A673 (cell line): Measurements from ENCODE around the gene KRTAP8-1. TPM values are rescaled to one million over a fixed set of nuclear protein-coding genes. Genes with fewer than 3 reads are reported as not detected.

ENCODE experiments used
- BruUV-seq: library from RNA; stranded (reverse); fragments of 400-500 nt; replicated peaks from 2 replicates; lab custom pipeline; 2021; lab: Mats Ljungman, UMichigan
- CTCF ChIA-PET: fragments of 300-600 bp; sonication (Branson Sonifier 250); formaldehyde crosslinking; loops from one replicate; lab custom pipeline; 2022; ENCODE audit warnings: antibody characterized with exemption; lab: Charles Lee
- POLR2A ChIA-PET: fragments of 300-600 bp; sonication (Branson Sonifier 250); formaldehyde crosslinking; loops from one replicate; lab custom pipeline; 2022; ENCODE audit warnings: antibody characterized with exemption; ENCODE audit not compliant: low non-redundant PET; lab: Charles Lee
- DNase-seq: peaks from one replicate; pipeline ENCODE4 v3.0.0-alpha.2; 2015; ENCODE audit warnings: low spot score
- H3K27ac ChIP-seq: fragments of 200-600 bp; sonication (generic); 2 replicates; pipeline ENCODE4 v1.5.1; 2016; ENCODE audit warnings: mixed run types, low read depth, mild to moderate bottlenecking, mixed read lengths, antibody characterized with exemption, low read length; ENCODE audit not compliant: poor library complexity, severe bottlenecking
- H3K27me3 ChIP-seq: fragments of 200-600 bp; sonication (generic); replicated peaks from 2 replicates; pipeline ENCODE4 v1.6.1; 2017; ENCODE audit warnings: mixed run types, low read depth, mild to moderate bottlenecking, mixed read lengths, antibody characterized with exemption, low read length; ENCODE audit not compliant: insufficient read depth, poor library complexity
- H3K36me3 ChIP-seq: fragments of 200-600 bp; sonication (generic); 2 replicates; pipeline ENCODE4 v1.6.1; 2016; ENCODE audit warnings: mixed run types, mild to moderate bottlenecking, mixed read lengths, antibody characterized with exemption, low read length; ENCODE audit not compliant: insufficient read depth, poor library complexity, severe bottlenecking
- H3K4me1 ChIP-seq: fragments of 200-600 bp; sonication (generic); 2 replicates; pipeline ENCODE4 v1.6.1; 2017; ENCODE audit warnings: mixed run types, mild to moderate bottlenecking, mixed read lengths, antibody characterized with exemption, low read length; ENCODE audit not compliant: insufficient read depth, poor library complexity, severe bottlenecking
- H3K4me3 ChIP-seq: fragments of 200-600 bp; sonication (generic); 2 replicates; pipeline ENCODE4 v1.5.1; 2016; ENCODE audit warnings: low read depth, mixed run types, mild to moderate bottlenecking, mixed read lengths, low read length; ENCODE audit not compliant: poor library complexity, severe bottlenecking
- H3K9me3 ChIP-seq: fragments of 200-600 bp; sonication (generic); 2 replicates; pipeline ENCODE4 v1.6.1; 2016; ENCODE audit warnings: mixed run types, low read depth, mild to moderate bottlenecking, mixed read lengths, antibody characterized with exemption, low read length; ENCODE audit not compliant: poor library complexity, severe bottlenecking
- CTCF ChIP-seq: fragments of 300-800, 200-600 bp; sonication (generic); conservative IDR thresholded peaks from 2 replicates; pipeline ENCODE4 v1.5.1; 2017; ENCODE audit warnings: low read depth, mild to moderate bottlenecking, antibody characterized with exemption, low read length, moderate library complexity, mixed read lengths
- EZH2 ChIP-seq: fragments of 200-600 bp; sonication (generic); IDR thresholded peaks from 2 replicates; pipeline ENCODE4 v1.6.1; 2017; ENCODE audit warnings: borderline replicate concordance, low read depth, mild to moderate bottlenecking, mixed read lengths, antibody characterized with exemption, low read length; ENCODE audit not compliant: poor library complexity, severe bottlenecking
- intact Hi-C: fragments of 100-400 bp; cut with micrococcal nuclease; formaldehyde crosslinking; loops from one replicate; pipeline ENCODE4 v1.10.0; 2022; ENCODE audit not compliant: unreplicated experiment
- total RNA-seq: library from RNA; stranded (reverse); gene quantifications from 2 replicates; pipeline ENCODE4 v1.2.3, GENCODE V29; 2021

KRTAP8-1 gene
- total RNA-seq, 1 experiment from 2014 or later = not detected

GRCh38 chr21:30793581-30794314, 19.3 kb downstream of the KRTAP8-1 start:
- no peak for DNase-seq
- Histone ChIP-seq H3K9me3 (no peaks in the 10 kb centered on the region), H3K4me3 (no peak overlapping the region), H3K27me3 (peaks cover 29% of the 10 kb centered on the region), H3K27ac (no peak overlapping the region), H3K4me1 (no peaks in the 10 kb centered on the region), H3K36me3 (no peaks in the 10 kb centered on the region)
- no TSS peak for BruUV-seq
- no peak for TF ChIP-seq CTCF
- TF ChIP-seq EZH2 = no peak
- POLR2A ChIA-PET = no interaction called here
- CTCF ChIA-PET = no interaction called here
- intact Hi-C loops = no loop called here

DNA sequence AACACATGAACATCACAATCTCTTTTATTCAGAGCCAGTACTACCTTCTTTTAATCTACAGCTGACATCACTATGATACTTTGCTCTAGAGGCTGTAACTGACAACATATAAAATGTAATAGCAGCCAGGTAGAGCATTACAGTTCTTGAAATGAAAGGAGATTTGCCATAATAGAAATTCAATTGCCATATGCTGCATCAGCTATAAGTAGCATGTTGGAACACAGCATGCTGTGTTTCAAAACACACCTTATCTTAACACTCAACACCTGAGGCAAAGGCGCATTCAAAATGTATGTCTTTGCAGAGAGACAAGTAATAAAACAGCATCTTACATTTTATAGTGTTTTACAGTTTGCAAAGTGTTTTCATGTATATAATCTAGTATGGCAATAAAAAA, 33.8 kb downstream of the KRTAP8-1 start:
- Histone ChIP-seq H3K27me3 (peaks cover 55% of the 10 kb centered on the region), H3K36me3 (no peaks in the 10 kb centered on the region), H3K4me1 (no peaks in the 10 kb centered on the region), H3K4me3 (no peak overlapping the region), H3K27ac (no peak overlapping the region), H3K9me3 (peaks cover 11% of the 10 kb centered on the region)
- DNase-seq = no peak
- ChIA-PET CTCF (no interaction called here), POLR2A (no interaction called here)
- no TSS peak for BruUV-seq
- intact Hi-C loops = no loop called here
- TF ChIP-seq EZH2 = no peak
- no peak for TF ChIP-seq CTCF

DNA sequence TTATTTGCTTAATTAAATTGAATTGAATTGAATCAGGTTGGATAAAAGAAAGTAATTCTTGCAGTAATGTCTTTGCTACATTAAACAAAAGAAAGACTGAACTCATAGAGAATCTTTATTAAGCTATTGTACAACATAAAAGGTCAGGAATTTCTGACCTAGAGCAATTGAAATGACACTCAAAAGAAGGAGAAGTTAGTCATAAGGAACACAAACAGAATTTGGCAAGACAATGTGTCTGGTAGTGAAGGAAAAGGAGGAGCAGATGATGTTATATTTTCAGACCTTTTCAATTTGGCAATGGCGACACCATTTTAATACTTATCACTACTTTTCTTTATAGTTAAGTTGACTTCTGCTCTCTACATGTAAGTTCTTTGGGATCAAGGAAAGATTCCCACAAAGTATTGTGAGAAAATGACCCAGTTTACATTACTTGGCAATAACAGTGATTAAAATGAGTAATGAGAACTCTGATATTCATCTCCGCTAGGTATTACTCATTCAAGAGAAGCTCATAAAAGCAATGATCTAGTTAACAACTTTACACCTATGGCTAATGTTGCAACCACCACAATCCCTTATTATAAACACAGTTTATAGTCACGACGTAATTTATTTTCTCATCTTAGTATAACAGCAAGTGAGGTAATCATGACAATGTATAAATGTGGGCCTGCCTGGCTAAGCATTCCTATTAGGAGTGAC, 43.2 kb downstream of the KRTAP8-1 start:
- Histone ChIP-seq H3K27ac (no peak overlapping the region), H3K9me3 (peaks cover 7% of the 10 kb centered on the region), H3K4me3 (no peak overlapping the region), H3K27me3 (no peaks in the 10 kb centered on the region), H3K36me3 (no peaks in the 10 kb centered on the region), H3K4me1 (no peaks in the 10 kb centered on the region)
- intact Hi-C loops = no loop called here
- BruUV-seq = no TSS peak
- ChIA-PET POLR2A (no interaction called here), CTCF (no interaction called here)
- DNase-seq = no peak
- no peak for TF ChIP-seq CTCF
- TF ChIP-seq EZH2 = no peak

Other genes starting within 250 kb of the KRTAP8-1 start
- not detected in 2 replicates for gene KRTAP22-2, start 222.9 kb downstream of the KRTAP8-1 start, total RNA-seq
- gene KRTAP6-3, start 220.8 kb downstream of the KRTAP8-1 start, total RNA-seq = not detected in 2 replicates
- not detected in 2 replicates for gene KRTAP6-2, start 214.4 kb downstream of the KRTAP8-1 start, total RNA-seq
- gene KRTAP22-1, start 212.2 kb downstream of the KRTAP8-1 start, total RNA-seq = not detected in 2 replicates
- not detected in 2 replicates for gene KRTAP6-1, start 199.3 kb downstream of the KRTAP8-1 start, total RNA-seq
- gene KRTAP20-1, start 196.8 kb downstream of the KRTAP8-1 start, total RNA-seq = not detected in 2 replicates
- not detected in 2 replicates for gene KRTAP20-4, start 192.6 kb downstream of the KRTAP8-1 start, total RNA-seq
- gene KRTAP20-2, start 178.1 kb downstream of the KRTAP8-1 start, total RNA-seq = not detected in 2 replicates
- gene KRTAP20-3, start 170.4 kb downstream of the KRTAP8-1 start, total RNA-seq = not detected in 2 replicates
- gene KRTAP21-3, start 94.5 kb downstream of the KRTAP8-1 start, total RNA-seq = not detected in 2 replicates
- gene KRTAP21-2, start 66.0 kb downstream of the KRTAP8-1 start, total RNA-seq = not detected in 2 replicates
- not detected in 2 replicates for gene KRTAP21-1, start 57.8 kb downstream of the KRTAP8-1 start, total RNA-seq
- not detected in 2 replicates for gene KRTAP7-1, start 16.5 kb upstream of the KRTAP8-1 start, total RNA-seq
- not detected in 2 replicates for gene KRTAP11-1, start 68.3 kb upstream of the KRTAP8-1 start, total RNA-seq
- not detected in 2 replicates for gene KRTAP19-8, start 225.2 kb upstream of the KRTAP8-1 start, total RNA-seq